ENCODE results near the gene USO1.
"Not testable (repeated sequence)": the region's sequence is repeated elsewhere in the genome, so short reads cannot be mapped to it uniquely, and the experiment has no call there.

The USO1 gene

DNA sequence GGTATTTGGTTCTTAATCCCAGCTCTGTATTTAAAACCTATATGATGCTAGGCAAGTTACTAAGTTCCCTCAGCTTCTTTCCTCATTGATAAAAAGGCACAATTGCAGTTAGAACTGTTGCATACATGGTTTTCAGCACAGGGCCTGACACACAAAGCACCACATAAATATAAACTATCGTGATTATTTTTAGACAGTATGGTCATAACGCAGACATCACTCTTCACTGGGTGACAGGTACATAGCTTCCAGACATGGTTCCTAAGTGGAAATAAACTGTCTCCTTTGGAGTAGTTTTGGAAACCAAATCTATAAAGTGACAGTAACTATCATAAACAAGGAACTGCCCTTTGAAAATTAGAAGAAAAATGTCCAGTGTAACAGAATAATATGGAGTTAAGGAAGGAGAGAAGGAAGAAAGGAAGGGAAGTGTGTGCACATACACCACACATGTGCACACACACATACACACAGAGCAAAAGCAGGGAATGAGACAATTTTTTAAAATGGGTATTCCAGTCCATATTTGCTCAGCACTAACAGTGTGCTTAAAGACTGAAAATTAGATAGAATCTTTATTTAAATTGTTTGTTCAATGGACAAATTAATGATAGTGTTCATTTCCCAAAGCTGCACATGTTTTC is 38.7 kb upstream of the USO1 start:
- TF ChIP-seq, protein P1, sequence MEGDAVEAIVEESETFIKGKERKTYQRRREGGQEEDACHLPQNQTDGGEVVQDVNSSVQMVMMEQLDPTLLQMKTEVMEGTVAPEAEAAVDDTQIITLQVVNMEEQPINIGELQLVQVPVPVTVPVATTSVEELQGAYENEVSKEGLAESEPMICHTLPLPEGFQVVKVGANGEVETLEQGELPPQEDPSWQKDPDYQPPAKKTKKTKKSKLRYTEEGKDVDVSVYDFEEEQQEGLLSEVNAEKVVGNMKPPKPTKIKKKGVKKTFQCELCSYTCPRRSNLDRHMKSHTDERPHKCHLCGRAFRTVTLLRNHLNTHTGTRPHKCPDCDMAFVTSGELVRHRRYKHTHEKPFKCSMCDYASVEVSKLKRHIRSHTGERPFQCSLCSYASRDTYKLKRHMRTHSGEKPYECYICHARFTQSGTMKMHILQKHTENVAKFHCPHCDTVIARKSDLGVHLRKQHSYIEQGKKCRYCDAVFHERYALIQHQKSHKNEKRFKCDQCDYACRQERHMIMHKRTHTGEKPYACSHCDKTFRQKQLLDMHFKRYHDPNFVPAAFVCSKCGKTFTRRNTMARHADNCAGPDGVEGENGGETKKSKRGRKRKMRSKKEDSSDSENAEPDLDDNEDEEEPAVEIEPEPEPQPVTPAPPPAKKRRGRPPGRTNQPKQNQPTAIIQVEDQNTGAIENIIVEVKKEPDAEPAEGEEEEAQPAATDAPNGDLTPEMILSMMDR (conservative IDR thresholded peaks at IDR 0.05; ENCODE audit: low read depth, low read length) = no peak
- no peak for DNase-seq (ENCODE audit: low read depth)
- H3K4me3 ChIP-seq (ENCODE audit: low read length) = no peak overlapping the region

DNA sequence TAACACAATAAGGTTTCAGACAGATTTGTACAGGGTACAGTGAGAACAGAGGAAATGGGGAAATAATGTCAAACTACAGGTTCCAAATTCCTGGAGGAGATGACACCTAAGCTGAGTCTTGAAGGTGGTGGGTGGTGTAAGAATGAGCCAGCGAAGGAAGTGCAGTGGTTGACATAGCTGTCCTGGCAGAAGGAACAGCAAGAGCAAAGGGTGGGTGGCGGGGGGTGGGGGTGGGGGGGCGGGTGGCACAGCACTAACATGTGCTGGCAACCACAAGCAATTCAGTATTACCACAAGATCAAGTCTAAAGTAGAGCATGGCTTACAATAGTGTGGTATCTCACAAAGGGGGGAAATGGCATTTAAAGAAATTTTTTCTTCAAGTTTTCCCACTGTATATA is 38.0 kb upstream of the USO1 start:
- DNase-seq (ENCODE audit: low read depth) = no peak
- H3K4me3 ChIP-seq (ENCODE audit: low read length) = no peak overlapping the region
- TF ChIP-seq, protein P1 (conservative IDR thresholded peaks at IDR 0.05; ENCODE audit: low read depth, low read length) = no peak

DNA sequence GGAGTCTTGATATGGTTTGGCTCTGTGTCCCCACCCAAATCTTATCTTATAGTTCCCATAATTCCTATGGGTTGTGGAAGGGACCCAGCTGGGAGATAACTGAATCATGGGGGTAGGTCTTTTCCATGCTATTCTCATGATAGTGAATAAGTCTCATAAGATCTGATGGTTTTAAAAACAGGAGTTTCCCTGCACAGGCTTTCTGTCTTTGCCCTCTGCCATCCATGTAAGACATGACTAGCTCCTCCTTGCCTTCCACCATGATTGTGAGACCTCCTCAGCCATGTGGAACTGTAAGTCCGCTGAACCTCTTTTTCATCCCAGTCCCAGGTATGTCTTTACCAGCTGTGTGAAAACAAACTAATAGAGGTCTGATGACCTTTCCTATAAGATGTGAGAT is 37.3 kb upstream of the USO1 start:
- not testable (repeated sequence) for DNase-seq (ENCODE audit: low read depth)

DNA sequence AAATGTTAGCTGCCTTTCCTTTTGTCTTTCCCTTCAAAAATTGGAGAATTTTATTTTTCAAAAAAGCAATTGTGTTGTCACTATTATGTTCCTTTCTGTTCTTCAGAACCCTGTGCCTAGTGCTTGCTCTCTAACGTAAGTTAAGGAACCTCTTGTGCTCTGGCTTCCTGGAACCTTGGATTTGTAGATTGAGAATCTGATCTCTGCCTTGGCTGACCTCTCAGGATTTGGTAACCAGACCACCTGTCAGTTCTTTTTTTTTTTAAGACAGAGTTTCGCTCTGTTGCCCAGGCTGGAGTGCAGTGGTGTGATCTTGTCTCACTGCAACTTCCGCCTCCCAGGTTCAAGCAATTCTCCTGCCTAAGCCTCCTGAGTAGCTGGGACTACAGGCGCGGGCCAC is 32.3 kb upstream of the USO1 start:
- DNase-seq (ENCODE audit: low read depth); H3K4me3 ChIP-seq (ENCODE audit: low read length): not testable (repeated sequence)

More for the DNA sequence above, 37.3 kb upstream of the USO1 start:
- not testable (repeated sequence) for H3K4me3 ChIP-seq (ENCODE audit: low read length)

DNA sequence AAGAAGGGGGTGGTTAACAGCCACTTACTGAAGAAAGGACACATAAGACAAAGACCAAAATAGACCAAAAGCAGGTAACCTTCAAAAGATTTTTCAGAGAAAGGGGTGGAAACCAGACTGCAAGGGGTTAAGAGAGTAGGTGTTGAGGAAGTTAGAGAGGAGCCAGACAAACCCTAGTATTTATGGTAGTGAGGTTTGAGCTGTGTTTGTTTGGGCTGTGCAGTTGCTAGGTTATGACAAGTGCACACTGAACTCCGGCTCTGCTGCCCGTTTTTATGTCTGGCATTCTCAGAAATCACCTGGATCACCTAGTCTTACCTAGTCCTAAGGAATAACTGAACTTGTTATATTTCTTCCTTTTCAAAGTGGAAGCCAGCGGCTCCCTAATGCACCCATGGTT is 28.3 kb upstream of the USO1 start:
- DNase-seq (ENCODE audit: low read depth) = no peak

DNA sequence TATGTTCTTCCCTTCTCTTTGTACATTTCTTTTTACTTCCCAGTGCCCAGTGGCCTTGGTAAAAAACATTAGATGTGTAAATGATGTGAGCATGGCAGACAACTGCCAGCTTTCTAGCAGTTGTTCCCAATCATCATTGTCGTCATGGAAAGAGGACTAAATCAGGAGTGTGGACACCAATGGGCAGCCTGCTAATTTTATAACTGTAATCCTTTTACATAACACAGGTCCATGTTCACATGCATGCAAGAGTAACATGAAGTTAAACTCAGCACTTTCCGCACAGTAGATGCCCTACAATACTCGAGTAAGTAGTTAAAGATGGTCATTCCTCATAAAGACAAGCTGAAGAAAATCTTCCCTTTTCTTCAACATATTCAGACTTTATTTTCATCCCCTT is 27.8 kb upstream of the USO1 start:
- TF ChIP-seq, protein P1 (conservative IDR thresholded peaks at IDR 0.05; ENCODE audit: low read depth, low read length) = no peak
- no peak for DNase-seq (ENCODE audit: low read depth)
- no peak overlapping the region for H3K4me3 ChIP-seq (ENCODE audit: low read length)

More for the DNA sequence above, 28.3 kb upstream of the USO1 start:
- TF ChIP-seq, protein P1 (conservative IDR thresholded peaks at IDR 0.05; ENCODE audit: low read depth, low read length) = no peak
- H3K4me3 ChIP-seq (ENCODE audit: low read length) = no peak overlapping the region

DNA sequence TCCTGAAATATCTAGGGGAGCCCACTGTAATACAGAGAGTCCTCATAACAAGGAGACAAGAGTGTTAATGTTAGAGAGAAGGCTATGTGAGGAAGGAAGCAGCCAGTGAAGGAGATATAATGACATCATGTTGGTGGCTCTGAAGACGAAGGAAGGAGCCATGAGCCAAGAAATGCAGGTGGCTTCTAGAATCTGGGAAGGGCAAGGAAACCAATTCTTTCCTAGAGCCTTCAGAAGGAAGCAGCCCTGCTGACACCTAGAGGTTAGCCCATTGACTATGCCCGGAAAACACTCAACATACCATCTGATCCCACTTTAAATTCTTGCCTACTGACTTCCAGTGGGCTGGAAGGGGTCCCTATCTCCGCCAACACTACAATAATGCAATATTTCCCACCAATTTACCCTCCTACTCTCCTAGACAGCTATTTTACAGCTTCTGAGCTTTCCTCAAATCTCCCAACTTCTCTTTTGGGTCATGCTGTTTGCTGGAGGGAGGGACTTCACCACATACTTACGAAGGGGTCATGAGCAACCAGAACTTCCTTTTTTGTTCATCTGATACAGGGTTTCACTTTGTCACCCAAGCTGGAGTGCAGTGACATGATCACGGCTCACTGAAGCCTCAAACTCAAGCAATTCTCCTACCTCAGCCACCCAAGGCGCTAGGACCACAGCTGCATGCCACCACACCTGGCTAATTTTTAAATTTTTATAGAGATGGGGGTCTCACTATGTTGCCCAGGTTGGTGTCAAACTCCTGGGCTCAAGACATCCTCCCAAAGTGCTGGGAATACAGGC is 26.0 kb upstream of the USO1 start:
- TF ChIP-seq, protein P1 (conservative IDR thresholded peaks at IDR 0.05; ENCODE audit: low read depth, low read length) = no peak
- no peak for DNase-seq (ENCODE audit: low read depth)
- H3K4me3 ChIP-seq (ENCODE audit: low read length) = no peak overlapping the region

DNA sequence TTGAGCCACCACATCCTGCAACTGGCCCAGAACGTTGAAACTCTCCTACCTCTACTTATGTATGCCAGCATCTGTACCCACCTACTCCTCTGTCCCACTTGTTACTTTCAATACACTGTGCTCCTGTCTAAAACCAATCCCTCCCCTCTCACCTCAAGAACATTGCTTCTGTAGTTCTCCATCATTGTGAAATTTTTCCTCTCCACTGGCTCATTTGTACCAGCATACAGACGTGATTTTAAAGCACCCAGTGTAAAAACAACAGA is 25.5 kb upstream of the USO1 start:
- TF ChIP-seq, protein P1 (conservative IDR thresholded peaks at IDR 0.05; ENCODE audit: low read depth, low read length) = no peak
- H3K4me3 ChIP-seq (ENCODE audit: low read length) = no peak overlapping the region
- no peak for DNase-seq (ENCODE audit: low read depth)
